Fibroblast of the conjunctiva (primary cell): ENCODE data around the gene IARS2.
"Not testable (repeated sequence)": the region's sequence is repeated elsewhere in the genome, so short reads cannot be mapped to it uniquely, and the experiment has no call there.

Experiments
- DNase-seq: peaks from one replicate; pipeline ENCODE4 v3.0.0-alpha.2; 2010; ENCODE audit warnings: low read depth

IARS2 gene

GRCh38 chr1:220094016-220094911 lies at the start of gene IARS2:
TSS of gene IARS2 (plus strand) at chr1:220094132. CDS start at chr1:220094217, 85 bp downstream.
- peak; percentile 67 for DNase-seq

DNA sequence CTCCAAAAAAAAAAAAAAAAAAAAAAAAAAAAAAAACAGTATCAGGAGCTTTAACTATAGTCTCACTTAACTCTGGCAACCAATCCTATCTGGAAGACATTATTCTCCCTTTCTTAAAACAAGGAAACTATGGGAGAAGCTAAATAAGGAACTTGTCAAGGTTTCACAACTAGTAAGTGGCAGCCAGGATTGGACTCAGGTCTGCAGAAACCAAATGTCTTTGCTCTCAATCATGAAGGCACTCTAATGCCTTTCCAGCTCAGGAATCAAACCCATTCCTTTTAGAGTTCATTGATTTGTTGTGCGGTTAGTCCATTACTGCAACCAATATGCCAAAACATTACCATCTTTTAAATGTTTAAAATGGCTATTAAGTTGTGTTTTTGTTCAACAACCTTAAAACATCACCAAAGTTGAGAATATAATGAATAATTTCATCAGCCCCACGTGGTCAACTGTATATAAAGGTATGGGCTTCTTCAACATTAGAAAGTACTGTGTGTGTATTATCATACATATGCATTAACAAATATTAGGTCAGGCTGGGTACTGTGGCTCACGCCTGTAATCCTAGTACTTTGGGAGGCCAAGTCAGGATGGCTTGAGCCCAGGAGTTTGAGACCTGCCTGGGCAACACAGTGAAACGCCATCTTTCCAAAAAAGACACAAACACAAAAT lies 49.1 kb upstream of the IARS2 start:
- no peak for DNase-seq

GRCh38 chr1:220045356-220046051 lies 48.4 kb upstream of the IARS2 start:
- DNase-seq: no peak

DNA sequence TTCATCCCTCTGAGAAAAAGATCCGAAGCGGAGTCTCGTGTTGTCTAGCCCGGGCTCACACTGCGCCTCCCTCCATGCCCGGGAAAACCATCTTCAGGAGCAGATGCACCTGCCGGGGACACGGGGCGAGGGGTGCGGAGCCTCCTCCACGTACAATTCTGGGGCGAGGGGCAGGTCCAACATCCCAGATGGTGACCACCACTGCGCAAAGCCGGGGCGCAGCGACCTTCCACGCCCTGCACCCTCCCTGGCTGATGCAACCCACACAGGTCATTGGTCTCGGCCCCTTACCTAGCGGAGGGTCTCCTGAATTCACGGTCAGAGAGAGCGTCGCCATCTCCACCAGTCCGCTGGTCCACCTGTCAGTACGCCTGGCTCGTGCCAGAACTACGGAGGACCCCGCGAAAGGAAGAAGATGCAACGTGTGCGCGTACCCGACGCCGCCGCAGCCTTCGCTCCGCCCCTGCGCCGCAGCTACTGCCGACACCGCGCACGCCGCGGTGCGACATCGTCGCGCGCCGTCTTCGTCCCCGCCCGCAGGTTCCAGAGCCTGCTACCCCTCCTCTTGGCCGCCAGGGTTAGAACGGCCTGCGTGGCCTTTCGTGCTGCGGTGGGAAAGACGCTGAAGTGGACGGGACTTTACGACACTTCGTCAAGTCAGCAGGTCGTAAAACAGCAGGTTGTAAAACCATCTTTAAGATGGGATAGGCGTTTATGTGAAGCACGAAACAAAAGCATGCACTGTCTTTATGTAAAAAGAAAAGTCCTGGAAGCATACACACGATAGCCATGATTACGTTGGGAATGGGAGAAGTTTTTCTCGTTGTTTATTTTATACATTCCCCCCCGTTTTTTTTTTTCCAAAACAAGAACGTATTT lies 47.6 kb upstream of the IARS2 start, which contains the start of gene EPRS1:
Gene EPRS1 (minus strand): TSS at position 454 of the 879 bp plus-strand sequence. CDS start 117 bp downstream, at position 337.
- DNase-seq: peak; percentile 97

DNA sequence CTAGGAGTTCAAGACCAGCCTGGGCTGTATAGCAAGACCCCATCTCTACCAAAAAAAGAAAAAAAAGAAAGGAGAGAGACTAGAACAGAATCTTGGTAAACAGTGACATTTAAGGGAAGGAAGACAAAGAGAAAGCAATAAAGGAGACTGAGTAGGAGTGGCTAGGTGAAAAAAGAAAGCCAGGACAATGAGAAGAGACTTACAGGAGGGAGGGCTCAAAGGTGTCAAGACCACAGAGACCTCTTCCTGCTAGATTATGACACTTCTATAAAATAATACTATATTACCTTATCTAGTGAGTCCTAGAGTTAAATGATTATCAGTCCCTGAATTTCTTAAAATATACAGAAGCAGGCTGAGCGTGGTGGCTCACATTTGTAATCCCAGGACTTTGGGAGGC lies 37.6 kb upstream of the IARS2 start:
- no peak for DNase-seq

GRCh38 chr1:220060876-220061275 lies 33.1 kb upstream of the IARS2 start:
- DNase-seq: no peak

GRCh38 chr1:220062629-220063028 lies 31.3 kb upstream of the IARS2 start:
- DNase-seq: no peak

DNA sequence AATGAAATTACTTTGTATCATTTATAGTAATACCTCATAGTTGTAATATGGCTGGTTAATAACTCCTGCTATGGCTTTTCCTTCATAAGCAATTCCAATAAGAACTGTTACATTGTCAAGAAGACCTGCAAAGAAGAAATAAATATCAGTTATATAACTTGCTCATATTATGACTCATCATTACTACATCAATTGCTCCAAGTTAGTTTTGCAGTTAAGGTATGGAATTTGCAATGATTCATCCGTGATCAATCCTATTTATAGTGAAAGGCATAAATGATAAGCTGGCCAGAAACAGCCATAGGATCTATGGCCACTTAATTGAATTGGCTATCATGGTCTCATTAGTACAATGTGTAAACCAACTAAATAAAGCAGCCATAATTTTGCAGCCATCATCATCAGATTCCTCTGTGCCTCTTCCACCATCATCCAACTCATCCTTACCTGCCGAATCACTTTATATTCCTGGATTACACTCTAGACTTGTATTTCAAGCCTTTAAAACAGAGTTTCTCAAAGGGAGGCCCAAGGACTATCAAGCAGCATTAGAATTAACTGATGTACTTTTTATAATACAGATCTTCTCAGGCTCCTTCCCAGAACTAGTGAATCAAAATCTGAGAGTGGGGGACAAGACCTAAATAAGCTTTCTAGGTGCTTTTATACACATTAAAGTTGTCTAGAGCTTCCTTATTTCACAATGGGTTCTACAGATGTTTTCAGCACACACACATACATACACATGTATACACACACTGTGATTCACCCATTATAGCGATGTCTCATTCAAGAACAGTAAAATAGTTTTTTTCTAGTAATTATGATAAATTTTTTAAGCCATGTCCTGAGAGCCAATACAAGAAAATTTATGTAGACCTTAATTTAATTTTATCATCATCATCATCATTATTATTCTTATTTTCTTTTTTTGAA lies 26.4 kb upstream of the IARS2 start:
- DNase-seq: no peak

DNA sequence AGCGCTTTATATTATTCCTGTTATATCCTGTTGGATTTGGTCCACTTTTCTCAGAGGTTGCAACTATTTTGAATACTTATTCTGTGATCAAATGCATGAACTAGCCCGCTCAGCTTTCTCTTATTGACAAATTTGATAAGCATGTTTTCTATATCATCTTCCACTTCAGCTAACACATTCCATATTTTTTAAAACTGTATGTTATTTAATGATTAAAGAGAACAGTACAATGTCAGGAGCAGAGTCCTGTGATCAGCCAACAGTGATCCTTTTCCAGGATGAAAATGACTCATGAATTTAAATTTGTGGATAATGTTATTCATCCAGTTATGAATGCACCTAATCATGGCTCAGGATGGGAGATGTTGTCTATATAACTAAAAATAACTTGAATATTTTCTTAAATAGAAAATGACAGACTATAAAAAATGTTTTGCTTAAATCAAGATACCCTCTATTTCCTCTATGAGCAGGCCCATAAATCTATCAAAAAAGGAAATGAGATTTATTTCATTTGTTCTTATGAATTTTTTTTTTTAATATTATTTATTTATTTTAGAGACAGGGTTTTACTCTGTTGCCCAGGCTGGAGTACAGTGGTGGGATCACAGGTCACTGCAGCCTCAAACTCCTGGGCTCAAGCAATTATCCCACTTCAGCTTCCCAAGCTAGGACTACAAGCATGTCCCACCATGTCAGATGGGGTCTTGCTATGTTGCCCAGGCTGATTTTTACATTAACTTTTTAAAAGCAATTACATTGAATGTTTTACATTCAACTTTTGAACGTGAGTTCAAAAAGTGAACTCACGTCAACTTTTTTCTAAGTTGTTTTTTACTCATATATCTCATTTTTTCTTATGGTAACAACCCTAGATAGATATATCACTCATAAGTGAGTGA lies 16.8 kb upstream of the IARS2 start:
- no peak for DNase-seq

GRCh38 chr1:220077887-220078286 lies 16.0 kb upstream of the IARS2 start:
- DNase-seq: no peak

DNA sequence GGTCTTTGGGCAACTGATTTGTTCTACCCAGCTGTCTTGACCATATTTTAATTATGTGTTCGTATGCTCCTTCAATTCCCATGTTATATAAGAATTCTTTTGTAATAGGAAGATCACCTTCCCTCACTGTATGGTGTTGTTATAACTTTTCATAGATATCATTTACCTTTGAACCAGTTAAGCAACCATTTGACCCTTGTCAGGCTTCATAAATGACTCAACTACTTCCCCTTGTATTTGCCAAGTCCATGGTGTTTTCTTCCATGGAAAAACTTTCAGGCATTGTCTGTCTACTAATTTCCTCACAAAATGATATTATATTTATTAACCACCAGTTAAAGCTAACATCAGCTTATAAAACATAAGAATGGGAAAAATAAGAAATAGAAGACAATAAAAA lies 9.5 kb upstream of the IARS2 start:
- DNase-seq: no peak

DNA sequence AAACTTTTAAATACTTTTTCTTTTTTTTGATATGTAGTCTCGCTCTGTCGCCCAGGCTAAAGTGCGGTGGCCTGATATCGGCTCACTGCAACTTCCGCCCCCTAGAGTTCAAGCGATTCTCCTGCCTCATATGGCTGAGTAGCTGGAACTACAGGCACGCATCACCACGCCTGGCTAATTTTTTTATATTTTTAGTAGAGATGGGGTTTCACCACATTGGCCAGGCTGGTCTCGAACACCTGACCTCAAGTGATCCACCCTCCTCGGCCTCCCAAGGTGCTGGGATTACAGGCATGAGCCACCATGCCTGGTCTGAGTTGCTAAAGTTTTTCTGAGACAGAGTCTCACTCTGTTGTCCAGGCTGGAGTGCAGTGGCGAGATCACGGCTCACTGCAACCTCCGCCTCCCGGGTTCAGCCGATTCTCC lies 7.7 kb upstream of the IARS2 start:
- DNase-seq: not testable (repeated sequence)

- peak; percentile 87 for DNase-seq
Measured at GRCh38 chr1:220089650-220090556, 4.0 kb upstream of the IARS2 start, which contains the start of gene BPNT1. TSS of gene BPNT1 (minus strand) at chr1:220089788. CDS start at chr1:220079846, 9,942 bp downstream.

GRCh38 chr1:220092694-220093093 lies 1.2 kb upstream of the IARS2 start:
- no peak for DNase-seq

- no peak for DNase-seq
Measured at GRCh38 chr1:220093361-220094015, 444 bp upstream of the IARS2 start.

GRCh38 chr1:220099826-220100225 lies 5.9 kb downstream of the IARS2 start:
- DNase-seq: no peak

DNA sequence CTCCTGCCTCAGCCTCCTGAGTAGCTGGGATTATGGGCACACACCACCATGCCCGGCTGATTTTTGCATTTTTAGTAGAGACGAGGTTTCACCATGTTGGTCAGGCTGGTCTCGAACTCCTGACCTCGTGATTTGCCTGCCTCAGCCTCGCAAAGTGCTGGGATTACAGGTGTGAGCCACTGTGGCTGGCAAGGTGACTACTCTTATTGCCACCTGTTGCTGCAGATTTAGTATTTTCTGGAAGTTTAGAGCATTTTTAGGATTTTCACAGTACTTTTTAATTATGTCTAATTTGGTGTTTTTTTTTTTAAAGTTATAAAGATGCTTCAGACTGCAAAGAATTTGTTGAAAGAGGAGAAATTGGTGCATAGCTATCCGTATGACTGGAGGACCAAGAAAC lies 16.5 kb downstream of the IARS2 start:
- not testable (repeated sequence) for DNase-seq

GRCh38 chr1:220112600-220112999 lies 18.7 kb downstream of the IARS2 start:
- not testable (repeated sequence) for DNase-seq
